HEK293T (cell line): ENCODE measurements around the gene TAF7.

ENCODE experiments used
- NFRKB ChIP-seq: fragments of 450-650 bp; IDR thresholded peaks from 2 replicates; pipeline ENCODE4 v1.6.1; 2016; ENCODE audit warnings: mild to moderate bottlenecking, moderate library complexity
- SUZ12 ChIP-seq: fragments of 450-650 bp; IDR thresholded peaks from 2 replicates; pipeline ENCODE4 v1.6.1; 2016; ENCODE audit warnings: mild to moderate bottlenecking

DNA sequence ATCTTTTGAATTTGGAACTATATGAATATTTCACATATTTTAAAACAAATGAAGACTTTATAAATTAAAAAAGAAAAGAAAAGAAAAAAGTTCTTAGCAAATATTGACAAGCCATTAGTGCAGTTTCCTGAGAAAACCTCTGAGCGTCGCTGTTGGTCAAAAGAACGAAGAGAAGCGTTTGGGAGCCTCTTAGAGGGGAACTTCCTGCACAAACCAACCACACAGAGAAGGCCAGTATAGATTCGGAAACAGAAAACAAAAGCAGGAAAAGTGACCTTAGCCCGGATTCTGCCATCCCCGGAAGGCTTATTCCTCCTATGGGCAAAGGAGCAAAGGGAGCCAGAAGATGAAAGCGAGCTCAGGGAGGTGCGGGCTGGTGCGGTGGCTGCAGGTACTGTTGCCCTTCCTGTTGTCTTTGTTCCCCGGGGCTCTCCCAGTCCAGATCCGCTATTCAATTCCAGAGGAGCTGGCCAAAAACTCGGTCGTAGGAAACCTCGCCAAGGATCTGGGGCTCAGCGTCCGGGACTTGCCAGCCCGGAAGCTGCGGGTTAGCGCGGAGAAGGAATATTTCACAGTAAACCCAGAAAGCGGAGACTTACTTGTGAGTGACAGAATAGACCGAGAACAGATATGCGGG is 39.3 kb upstream of the TAF7 start, which contains the start of gene PCDHGB2:
- TF ChIP-seq SUZ12 (no peak), NFRKB (no peak)
